Measurements from ENCODE around the gene TEPSIN. TPM values are rescaled to one million over a fixed set of nuclear protein-coding genes. Genes with fewer than 3 reads are reported as not detected.

Gene TEPSIN
- total RNA-seq, 1 experiment from 2014 or later = 38.8 TPM

GRCh38 chr17:81202318-81202717, 36.5 kb downstream of the TEPSIN start:
- Histone ChIP-seq H3K4ac (ENCODE audit: low read depth, low read length) (no peak overlapping the region), H4K8ac (replicated peaks; ENCODE audit: insufficient read length, low read depth, low read length) (no peak overlapping the region), H3K79me1 (ENCODE audit: insufficient read depth, low read depth, low read length, poor library complexity, severe bottlenecking) (no peaks in the 10 kb centered on the region), H3K9me3 (ENCODE audit: control insufficient read depth, low read depth, low read length) (no peaks in the 10 kb centered on the region), H3K56ac (ENCODE audit: insufficient read length, low read depth, low read length) (no peak overlapping the region), H3K18ac (ENCODE audit: insufficient read length, low read depth, low read length) (no peak overlapping the region), H2AK5ac (ENCODE audit: insufficient read length, low read length) (no peak overlapping the region), H3K14ac (ENCODE audit: insufficient read depth, low read length) (no peak overlapping the region), H4K5ac (ENCODE audit: insufficient read length, low read depth, low read length) (no peak overlapping the region), H3T11ph (ENCODE audit: low read length) (no peak overlapping the region), H2BK12ac (ENCODE audit: insufficient read length, low read depth, low read length) (no peak overlapping the region), H2BK15ac (ENCODE audit: low read depth, low read length) (no peak overlapping the region), H2BK120ac (ENCODE audit: low read depth, low read length, poor library complexity, severe bottlenecking) (no peak overlapping the region), H4K91ac (ENCODE audit: insufficient read length, low read depth, low read length) (no peak overlapping the region), H3K9ac (ENCODE audit: extremely low read depth, insufficient read length, low read length) (no peak overlapping the region), H3K23me2 (ENCODE audit: insufficient read length, low read depth, low read length, poor library complexity, severe bottlenecking) (no peaks in the 10 kb centered on the region), H2BK5ac (ENCODE audit: insufficient read length, low read length) (no peak overlapping the region), H3K79me2 (ENCODE audit: insufficient read depth, low read length) (no peaks in the 10 kb centered on the region), H4K20me1 (ENCODE audit: control insufficient read depth, insufficient read depth, insufficient read length) (no peaks in the 10 kb centered on the region), H3K27ac (ENCODE audit: insufficient read length, low read depth, low read length) (no peak overlapping the region), H3K4me1 (ENCODE audit: insufficient read depth, low read length) (no peaks in the 10 kb centered on the region), H3K4me2 (ENCODE audit: insufficient read depth, insufficient read length, low read length) (no peak overlapping the region), H2AFZ (ENCODE audit: low read length) (no peak overlapping the region), H3K23ac (ENCODE audit: insufficient read length, low read depth, low read length) (no peak overlapping the region), H3K27me3 (ENCODE audit: insufficient read depth, low read length) (no peaks in the 10 kb centered on the region), H2BK20ac (ENCODE audit: low read depth, low read length, poor library complexity, severe bottlenecking) (no peak overlapping the region)
- peaks cover 0 to 39% (median 19%) of the 10 kb centered on the region in 3 experiments; a peak in 5 of 7 replicates for H3K36me3 Mint-ChIP-seq (ENCODE audit: insufficient read depth in 1 of 3, low read depth in 3 of 3)
- peaks cover 3% of the 10 kb centered on the region in 2 experiments; a peak in 2 of 4 replicates for H3K4me1 Mint-ChIP-seq
- no peaks in the 10 kb centered on the region for H3K9me3 Mint-ChIP-seq
- H3K27me3 Mint-ChIP-seq (ENCODE audit: low read depth) = no peaks in the 10 kb centered on the region
- no peak overlapping the region for H3K4me3 Mint-ChIP-seq
- no peak for DNase-seq
- WGBS (ENCODE audit: extremely low coverage, insufficient read length, low lambda C conversion rate) = no CpG with 5 or more reads among the region's 10 CpGs
- H3K27ac Mint-ChIP-seq = peak overlapping the region in 1 of 3 experiments; percentile 65; a peak in 1 of 7 replicates
- TF ChIP-seq, protein P1, sequence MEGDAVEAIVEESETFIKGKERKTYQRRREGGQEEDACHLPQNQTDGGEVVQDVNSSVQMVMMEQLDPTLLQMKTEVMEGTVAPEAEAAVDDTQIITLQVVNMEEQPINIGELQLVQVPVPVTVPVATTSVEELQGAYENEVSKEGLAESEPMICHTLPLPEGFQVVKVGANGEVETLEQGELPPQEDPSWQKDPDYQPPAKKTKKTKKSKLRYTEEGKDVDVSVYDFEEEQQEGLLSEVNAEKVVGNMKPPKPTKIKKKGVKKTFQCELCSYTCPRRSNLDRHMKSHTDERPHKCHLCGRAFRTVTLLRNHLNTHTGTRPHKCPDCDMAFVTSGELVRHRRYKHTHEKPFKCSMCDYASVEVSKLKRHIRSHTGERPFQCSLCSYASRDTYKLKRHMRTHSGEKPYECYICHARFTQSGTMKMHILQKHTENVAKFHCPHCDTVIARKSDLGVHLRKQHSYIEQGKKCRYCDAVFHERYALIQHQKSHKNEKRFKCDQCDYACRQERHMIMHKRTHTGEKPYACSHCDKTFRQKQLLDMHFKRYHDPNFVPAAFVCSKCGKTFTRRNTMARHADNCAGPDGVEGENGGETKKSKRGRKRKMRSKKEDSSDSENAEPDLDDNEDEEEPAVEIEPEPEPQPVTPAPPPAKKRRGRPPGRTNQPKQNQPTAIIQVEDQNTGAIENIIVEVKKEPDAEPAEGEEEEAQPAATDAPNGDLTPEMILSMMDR (conservative IDR thresholded peaks at IDR 0.05) = no peak
